ENCODE measurements around the gene RAB33B. TPM values are rescaled to one million over a fixed set of nuclear protein-coding genes. Genes with fewer than 3 reads are reported as not detected.
A peak's percentile ranks its signal among the peaks of the same experiment; 100 is the strongest.
"Not testable (repeated sequence)": the region's sequence is repeated elsewhere in the genome, so short reads cannot be mapped to it uniquely, and the experiment has no call there.

The RAB33B gene
- 1 to 10 TPM; 1.8 to 2.3 TPM for polyA plus RNA-seq

DNA sequence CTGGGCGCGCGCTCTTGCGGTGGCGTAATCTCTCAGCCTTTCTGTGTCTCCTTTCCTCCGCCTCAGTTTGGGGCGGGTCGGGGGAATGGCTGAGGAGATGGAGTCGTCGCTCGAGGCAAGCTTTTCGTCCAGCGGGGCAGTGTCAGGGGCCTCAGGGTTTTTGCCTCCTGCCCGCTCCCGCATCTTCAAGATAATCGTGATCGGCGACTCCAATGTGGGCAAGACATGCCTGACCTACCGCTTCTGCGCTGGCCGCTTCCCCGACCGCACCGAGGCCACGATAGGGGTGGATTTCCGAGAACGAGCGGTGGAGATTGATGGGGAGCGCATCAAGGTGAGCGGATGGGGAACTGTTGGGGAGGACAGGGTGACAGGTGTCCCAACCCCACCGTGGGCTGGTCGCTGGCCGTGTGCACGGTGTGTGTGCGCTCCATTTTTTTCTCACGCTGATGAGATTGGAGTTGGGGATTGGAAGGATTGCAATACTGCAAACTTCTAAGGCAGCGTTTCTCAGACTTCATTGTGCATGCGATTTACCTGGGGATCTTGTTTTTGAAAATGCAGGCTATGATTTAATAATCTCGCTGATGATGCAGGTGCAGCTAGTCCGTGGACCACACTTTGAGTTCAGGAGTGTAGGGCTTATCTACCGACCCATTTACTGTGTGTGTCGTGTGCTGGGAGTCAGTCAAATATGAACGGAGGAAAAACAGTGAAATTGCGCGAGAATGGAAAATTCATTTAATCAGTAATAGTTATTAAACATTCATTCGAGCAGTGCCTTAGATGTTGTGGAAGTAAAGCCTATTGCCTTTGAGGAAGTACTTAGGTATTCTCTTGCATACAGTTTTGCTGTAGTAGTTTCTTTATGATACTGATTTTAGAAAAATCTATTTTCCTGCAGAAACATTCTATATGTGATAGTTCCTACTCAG is at the start of gene RAB33B:
Gene RAB33B, plus strand, starts transcription at position 11 of the 935 bp plus-strand sequence. Its CDS starts 75 bp downstream, at position 86.
- H3K27me3 ChIP-seq (ENCODE audit: control insufficient read depth in 1 of 2, insufficient read depth in 2 of 2, low read length in 2 of 2) = no peaks in the 10 kb centered on the region
- H3K36me3 ChIP-seq (ENCODE audit: control insufficient read depth in 2 of 2, insufficient read depth in 2 of 2, low read length in 1 of 2) = no peaks in the 10 kb centered on the region
- H3K27ac ChIP-seq (ENCODE audit: low read depth in 2 of 2, low read length in 1 of 2) = peak within 1 kb of the TSS; percentile 95 to 100
- H3K4me1 ChIP-seq (ENCODE audit: control insufficient read depth in 2 of 2, insufficient read depth in 2 of 2, low read length in 1 of 2) = peaks cover 0 to 2% of the 10 kb centered on the region in 2 donors
- peak within 1 kb of the TSS; percentile 81 to 90 for H3K4me3 ChIP-seq (ENCODE audit: low read depth in 1 of 2, low read length in 2 of 2)
- no peaks in the 10 kb centered on the region for H3K9me3 ChIP-seq (ENCODE audit: control insufficient read depth in 2 of 2, insufficient read depth in 1 of 2, low read depth in 1 of 2, low read length in 1 of 2)
- WGBS, 2 donors = 1% methylated on average over 44 to 46 of the region's 46 CpGs

- Histone ChIP-seq H3K4me3 (ENCODE audit: low read depth in 1 of 2, low read length in 2 of 2) (no peak overlapping the region), H3K9me3 (ENCODE audit: control insufficient read depth in 2 of 2, insufficient read depth in 1 of 2, low read depth in 1 of 2, low read length in 1 of 2) (no peaks in the 10 kb centered on the region), H3K4me1 (ENCODE audit: control insufficient read depth in 2 of 2, insufficient read depth in 2 of 2, low read length in 1 of 2) (no peaks in the 10 kb centered on the region), H3K36me3 (ENCODE audit: control insufficient read depth in 2 of 2, insufficient read depth in 2 of 2, low read length in 1 of 2) (no peaks in the 10 kb centered on the region), H3K27me3 (ENCODE audit: control insufficient read depth in 1 of 2, insufficient read depth in 2 of 2, low read length in 2 of 2) (no peaks in the 10 kb centered on the region), H3K27ac (ENCODE audit: low read depth in 2 of 2, low read length in 1 of 2) (no peak overlapping the region)
Observed at GRCh38 chr4:139410312-139410711, 43.6 kb upstream of the RAB33B start.

- WGBS, 2 donors = 89 to 92% methylated on average over 8 of the region's 8 CpGs
- not testable (repeated sequence) for H3K4me1 ChIP-seq (ENCODE audit: control insufficient read depth in 2 of 2, insufficient read depth in 2 of 2, low read length in 1 of 2); H3K9me3 ChIP-seq (ENCODE audit: control insufficient read depth in 2 of 2, insufficient read depth in 1 of 2, low read depth in 1 of 2, low read length in 1 of 2); H3K36me3 ChIP-seq (ENCODE audit: control insufficient read depth in 2 of 2, insufficient read depth in 2 of 2, low read length in 1 of 2); H3K27me3 ChIP-seq (ENCODE audit: control insufficient read depth in 1 of 2, insufficient read depth in 2 of 2, low read length in 2 of 2); H3K4me3 ChIP-seq (ENCODE audit: low read depth in 1 of 2, low read length in 2 of 2); H3K27ac ChIP-seq (ENCODE audit: low read depth in 2 of 2, low read length in 1 of 2)
Observed at GRCh38 chr4:139414671-139415210, 39.2 kb upstream of the RAB33B start.

- 78 to 86% methylated on average over 2 of the region's 2 CpGs for WGBS, 2 donors
- no peaks in the 10 kb centered on the region for H3K27me3 ChIP-seq (ENCODE audit: control insufficient read depth in 1 of 2, insufficient read depth in 2 of 2, low read length in 2 of 2)
- H3K36me3 ChIP-seq (ENCODE audit: control insufficient read depth in 2 of 2, insufficient read depth in 2 of 2, low read length in 1 of 2) = no peaks in the 10 kb centered on the region
- no peaks in the 10 kb centered on the region for H3K4me1 ChIP-seq (ENCODE audit: control insufficient read depth in 2 of 2, insufficient read depth in 2 of 2, low read length in 1 of 2)
- H3K27ac ChIP-seq (ENCODE audit: low read depth in 2 of 2, low read length in 1 of 2) = no peak overlapping the region
- no peaks in the 10 kb centered on the region for H3K9me3 ChIP-seq (ENCODE audit: control insufficient read depth in 2 of 2, insufficient read depth in 1 of 2, low read depth in 1 of 2, low read length in 1 of 2)
- no peak overlapping the region for H3K4me3 ChIP-seq (ENCODE audit: low read depth in 1 of 2, low read length in 2 of 2)
Observed at GRCh38 chr4:139416073-139416673, 37.7 kb upstream of the RAB33B start.

GRCh38 chr4:139419388-139419914 is 34.5 kb upstream of the RAB33B start:
- H3K27ac ChIP-seq (ENCODE audit: low read depth in 2 of 2, low read length in 1 of 2) = no peak overlapping the region

GRCh38 chr4:139420652-139421051 is 33.3 kb upstream of the RAB33B start:
- no peak overlapping the region for H3K4me3 ChIP-seq (ENCODE audit: low read depth in 1 of 2, low read length in 2 of 2)
- WGBS, 2 donors = 93 to 97% methylated on average over 1 of the region's 1 CpG
- H3K27ac ChIP-seq (ENCODE audit: low read depth in 2 of 2, low read length in 1 of 2) = no peak overlapping the region

More at GRCh38 chr4:139419388-139419914, 34.5 kb upstream of the RAB33B start:
- Histone ChIP-seq H3K4me1 (ENCODE audit: control insufficient read depth in 2 of 2, insufficient read depth in 2 of 2, low read length in 1 of 2) (no peaks in the 10 kb centered on the region), H3K36me3 (ENCODE audit: control insufficient read depth in 2 of 2, insufficient read depth in 2 of 2, low read length in 1 of 2) (no peaks in the 10 kb centered on the region), H3K27me3 (ENCODE audit: control insufficient read depth in 1 of 2, insufficient read depth in 2 of 2, low read length in 2 of 2) (no peaks in the 10 kb centered on the region), H3K9me3 (ENCODE audit: control insufficient read depth in 2 of 2, insufficient read depth in 1 of 2, low read depth in 1 of 2, low read length in 1 of 2) (no peaks in the 10 kb centered on the region), H3K4me3 (ENCODE audit: low read depth in 1 of 2, low read length in 2 of 2) (no peak overlapping the region)
- 57 to 67% methylated on average over 2 of the region's 2 CpGs for WGBS, 2 donors

GRCh38 chr4:139436122-139436521 is 17.8 kb upstream of the RAB33B start:
- Histone ChIP-seq H3K4me1 (ENCODE audit: control insufficient read depth in 2 of 2, insufficient read depth in 2 of 2, low read length in 1 of 2) (no peaks in the 10 kb centered on the region), H3K27ac (ENCODE audit: low read depth in 2 of 2, low read length in 1 of 2) (no peak overlapping the region), H3K36me3 (ENCODE audit: control insufficient read depth in 2 of 2, insufficient read depth in 2 of 2, low read length in 1 of 2) (peaks cover 0 to 2% of the 10 kb centered on the region in 2 donors), H3K9me3 (ENCODE audit: control insufficient read depth in 2 of 2, insufficient read depth in 1 of 2, low read depth in 1 of 2, low read length in 1 of 2) (no peaks in the 10 kb centered on the region), H3K4me3 (ENCODE audit: low read depth in 1 of 2, low read length in 2 of 2) (no peak overlapping the region), H3K27me3 (ENCODE audit: control insufficient read depth in 1 of 2, insufficient read depth in 2 of 2, low read length in 2 of 2) (no peaks in the 10 kb centered on the region)
- 96 to 97% methylated on average over 23 of the region's 23 CpGs for WGBS, 2 donors

More at GRCh38 chr4:139420652-139421051, 33.3 kb upstream of the RAB33B start:
- Histone ChIP-seq H3K4me1 (ENCODE audit: control insufficient read depth in 2 of 2, insufficient read depth in 2 of 2, low read length in 1 of 2) (no peaks in the 10 kb centered on the region), H3K36me3 (ENCODE audit: control insufficient read depth in 2 of 2, insufficient read depth in 2 of 2, low read length in 1 of 2) (no peaks in the 10 kb centered on the region), H3K27me3 (ENCODE audit: control insufficient read depth in 1 of 2, insufficient read depth in 2 of 2, low read length in 2 of 2) (no peaks in the 10 kb centered on the region), H3K9me3 (ENCODE audit: control insufficient read depth in 2 of 2, insufficient read depth in 1 of 2, low read depth in 1 of 2, low read length in 1 of 2) (no peaks in the 10 kb centered on the region)

GRCh38 chr4:139438141-139438540 is 15.8 kb upstream of the RAB33B start:
- no peak overlapping the region for H3K27ac ChIP-seq (ENCODE audit: low read depth in 2 of 2, low read length in 1 of 2)
- no peak overlapping the region for H3K4me3 ChIP-seq (ENCODE audit: low read depth in 1 of 2, low read length in 2 of 2)
- no peaks in the 10 kb centered on the region for H3K9me3 ChIP-seq (ENCODE audit: control insufficient read depth in 2 of 2, insufficient read depth in 1 of 2, low read depth in 1 of 2, low read length in 1 of 2)
- 90 to 93% methylated on average over 2 of the region's 2 CpGs for WGBS, 2 donors
- peaks cover 0 to 2% of the 10 kb centered on the region in 2 donors for H3K36me3 ChIP-seq (ENCODE audit: control insufficient read depth in 2 of 2, insufficient read depth in 2 of 2, low read length in 1 of 2)
- H3K27me3 ChIP-seq (ENCODE audit: control insufficient read depth in 1 of 2, insufficient read depth in 2 of 2, low read length in 2 of 2) = no peaks in the 10 kb centered on the region
- no peaks in the 10 kb centered on the region for H3K4me1 ChIP-seq (ENCODE audit: control insufficient read depth in 2 of 2, insufficient read depth in 2 of 2, low read length in 1 of 2)

DNA sequence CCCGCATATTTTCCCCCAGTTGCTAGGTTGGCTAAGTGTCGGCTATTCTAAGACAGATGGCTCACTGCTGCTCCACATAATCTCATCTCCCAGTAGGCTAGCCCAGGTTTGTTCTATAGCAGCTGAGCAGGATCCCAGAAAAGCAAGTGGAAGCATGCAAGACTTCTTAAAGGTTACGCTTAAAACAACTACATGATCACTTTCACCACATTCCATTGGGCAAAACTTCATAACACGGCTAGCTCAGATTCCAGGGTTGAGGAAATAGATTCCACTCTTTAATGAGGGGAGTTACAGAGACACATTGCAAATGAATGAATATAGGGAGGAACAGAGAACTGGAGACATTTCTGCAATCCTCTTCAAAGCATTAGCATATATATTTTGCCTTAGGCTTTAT is 12.9 kb upstream of the RAB33B start:
- Histone ChIP-seq H3K27ac (ENCODE audit: low read depth in 2 of 2, low read length in 1 of 2) (no peak overlapping the region), H3K4me1 (ENCODE audit: control insufficient read depth in 2 of 2, insufficient read depth in 2 of 2, low read length in 1 of 2) (no peaks in the 10 kb centered on the region), H3K27me3 (ENCODE audit: control insufficient read depth in 1 of 2, insufficient read depth in 2 of 2, low read length in 2 of 2) (no peaks in the 10 kb centered on the region), H3K4me3 (ENCODE audit: low read depth in 1 of 2, low read length in 2 of 2) (no peak overlapping the region), H3K9me3 (ENCODE audit: control insufficient read depth in 2 of 2, insufficient read depth in 1 of 2, low read depth in 1 of 2, low read length in 1 of 2) (no peaks in the 10 kb centered on the region), H3K36me3 (ENCODE audit: control insufficient read depth in 2 of 2, insufficient read depth in 2 of 2, low read length in 1 of 2) (peaks cover 0 to 2% of the 10 kb centered on the region in 2 donors)
- 72 to 73% methylated on average over 4 of the region's 4 CpGs for WGBS, 2 donors

Measured in esophagus (tissue), 2 donors.